ENCODE measurements around the gene TMEM163.

- TF ChIP-seq EZH2 (IDR thresholded peaks at IDR 0.05) = no peak
- no peak for TF ChIP-seq CEBPB (IDR thresholded peaks at IDR 0.05; ENCODE audit: low read depth)
- TF ChIP-seq, protein P1, sequence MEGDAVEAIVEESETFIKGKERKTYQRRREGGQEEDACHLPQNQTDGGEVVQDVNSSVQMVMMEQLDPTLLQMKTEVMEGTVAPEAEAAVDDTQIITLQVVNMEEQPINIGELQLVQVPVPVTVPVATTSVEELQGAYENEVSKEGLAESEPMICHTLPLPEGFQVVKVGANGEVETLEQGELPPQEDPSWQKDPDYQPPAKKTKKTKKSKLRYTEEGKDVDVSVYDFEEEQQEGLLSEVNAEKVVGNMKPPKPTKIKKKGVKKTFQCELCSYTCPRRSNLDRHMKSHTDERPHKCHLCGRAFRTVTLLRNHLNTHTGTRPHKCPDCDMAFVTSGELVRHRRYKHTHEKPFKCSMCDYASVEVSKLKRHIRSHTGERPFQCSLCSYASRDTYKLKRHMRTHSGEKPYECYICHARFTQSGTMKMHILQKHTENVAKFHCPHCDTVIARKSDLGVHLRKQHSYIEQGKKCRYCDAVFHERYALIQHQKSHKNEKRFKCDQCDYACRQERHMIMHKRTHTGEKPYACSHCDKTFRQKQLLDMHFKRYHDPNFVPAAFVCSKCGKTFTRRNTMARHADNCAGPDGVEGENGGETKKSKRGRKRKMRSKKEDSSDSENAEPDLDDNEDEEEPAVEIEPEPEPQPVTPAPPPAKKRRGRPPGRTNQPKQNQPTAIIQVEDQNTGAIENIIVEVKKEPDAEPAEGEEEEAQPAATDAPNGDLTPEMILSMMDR (IDR thresholded peaks at IDR 0.05 in 2 of 3, conservative IDR thresholded peaks at IDR 0.05 in 1 of 3; ENCODE audit: borderline replicate concordance in 1 of 3, insufficient read depth in 1 of 3, low read depth in 2 of 3, low read length in 2 of 3) = no peak
- TF ChIP-seq POLR2A (IDR thresholded peaks at IDR 0.05; ENCODE audit: borderline replicate concordance, extremely low read depth, insufficient read depth, insufficient read length) = no peak
- TF ChIP-seq REST (IDR thresholded peaks at IDR 0.05; ENCODE audit: low read depth) = no peak
- no peak for TF ChIP-seq ELF1 (IDR thresholded peaks at IDR 0.05; ENCODE audit: borderline replicate concordance, low read depth)
- TF ChIP-seq JUND (IDR thresholded peaks at IDR 0.05) = no peak
- TF ChIP-seq RAD21 (IDR thresholded peaks at IDR 0.05; ENCODE audit: low read depth) = no peak
- TF ChIP-seq, protein P2, sequence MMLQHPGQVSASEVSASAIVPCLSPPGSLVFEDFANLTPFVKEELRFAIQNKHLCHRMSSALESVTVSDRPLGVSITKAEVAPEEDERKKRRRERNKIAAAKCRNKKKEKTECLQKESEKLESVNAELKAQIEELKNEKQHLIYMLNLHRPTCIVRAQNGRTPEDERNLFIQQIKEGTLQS (IDR thresholded peaks at IDR 0.05) = no peak
- TF ChIP-seq POLR2AphosphoS5 (IDR thresholded peaks at IDR 0.05; ENCODE audit: low read depth, low read length) = no peak
Measured at GRCh38 chr2:134438371-134438770, 280.4 kb downstream of the TMEM163 start.

All from HCT116 (cell line).